Heart right ventricle (tissue), 16 donors: ENCODE results near the gene GH1. TPM values are rescaled to one million over a fixed set of nuclear protein-coding genes. Genes with fewer than 3 reads are reported as not detected.

Experiments
- ATAC-seq, 8 donors: fragments of 200-7000 bp; cut with Tn5 transposase; one replicate each; pipeline ENCODE4 v1.9.1; 2020; ENCODE audit warnings: mild to moderate bottlenecking in 8 of 8, moderate library complexity in 8 of 8, moderate number of reproducible peaks in 1 of 8
- DNase-seq, 2 donors: peaks; one replicate each; pipeline ENCODE4 v3.0.0-alpha.2; 2020
- H3K27ac ChIP-seq, 10 donors: fragments of 200-600 bp; sonication (generic) in 2 of 10; one replicate each; pipeline versions ENCODE4 v1.5.0 to v1.8.0; 2020 to 2022; ENCODE audit warnings: mild to moderate bottlenecking in 3 of 10
- H3K27me3 ChIP-seq, 7 donors: fragments of 200-600 bp; one replicate each; pipeline ENCODE4 v1.8.0; 2021 to 2022; ENCODE audit warnings: mild to moderate bottlenecking in 2 of 7
- H3K36me3 ChIP-seq, 9 donors: fragments of 200-600 bp; sonication (generic) in 1 of 9; one replicate each; pipeline versions ENCODE4 v1.5.0 to v1.8.0; 2020 to 2022; ENCODE audit warnings: mild to moderate bottlenecking in 2 of 9
- H3K4me1 ChIP-seq, 9 donors: fragments of 200-600 bp; sonication (generic) in 1 of 9; one replicate each; pipeline versions ENCODE4 v1.5.0 to v1.8.0; 2020 to 2022; ENCODE audit warnings: mild to moderate bottlenecking in 4 of 9
- H3K4me3 ChIP-seq, 10 donors: fragments of 200-600 bp; sonication (generic) in 2 of 10; one replicate each; pipeline versions ENCODE4 v1.5.0 to v1.8.0; 2020 to 2022; ENCODE audit warnings: mild to moderate bottlenecking in 7 of 10, moderate library complexity in 2 of 10
- H3K9me3 ChIP-seq, 11 donors: fragments of 200-600 bp in 10 of 11; sonication (generic) in 2 of 11; one replicate each; pipeline versions ENCODE4 v1.5.0 to v1.8.0; 2013 to 2022; ENCODE audit warnings: mild to moderate bottlenecking in 2 of 11, control low read depth in 1 of 11, moderate library complexity in 1 of 11
- CTCF ChIP-seq, 9 donors: fragments of 200-600 bp; sonication (generic) in 2 of 9; IDR thresholded peaks; one replicate each; pipeline versions ENCODE4 v1.5.0 to v1.8.0; 2021 to 2022; ENCODE audit warnings: antibody characterized with exemption in 9 of 9, mild to moderate bottlenecking in 5 of 9, moderate library complexity in 1 of 9
- WGBS, 2 donors: extraction: QIAGEN DNeasy Blood & Tissue Kit; methylation state at CpG; one replicate each; pipeline ENCODE4 v1.1.7; 2013; ENCODE audit warnings: inconsistent platforms in 1 of 2; 5-methylcytosine and 5-hydroxymethylcytosine counted together
- intact Hi-C, 10 donors: fragments of 100-400 bp; cut with DNase I; formaldehyde crosslinking; loops; one replicate each; pipeline versions ENCODE4 v1.11.1 to v1.14.2; 2022
- polyA plus RNA-seq, 2 donors: library from polyadenylated mRNA; stranded (reverse); fragments of 200-250 nt; gene quantifications; one replicate each; pipeline ENCODE4 v1.2.3, GENCODE V29; 2013
- total RNA-seq, 10 donors: library from RNA; stranded (reverse); fragmentation: NEBNext Ultra II Directional in 3 of 10; extraction: Animal tissue kit (Norgen Biotek cat#: 25700) in 3 of 10; gene quantifications; one replicate each; pipeline versions ENCODE4 v1.2.1 to v1.2.4, GENCODE V29; 2021 to 2023
- donor health status: Arrhythmogenic right ventricular cardiomyopathy.
- donor health status: ischemic (EF 13 %, LVEDD 7.1; RV severe dilation, severe dysfunction).
- donor health status: healthy with polysubstance abuse.
- donor health status: DM: no; HTN: yes; CAD: no.
- donor health status: DM: no; HTN: no; CAD: no.
- donor health status: ischemic (EF 25% LVEDD 6.9; RV normal size, moderate dysfunction).
- donor health status: ischemic (EF 25% LVEDD 5.7; RV mildly dilated, moderate dysfunction).
- donor health status: healthy.
- donor health status: DM: yes; HTN: yes; CAD: no.
- donor health status: Ischemic cardiomyopathy.
- donor health status: ischemic (EF 35%, LVEDD 5.7; RV mildly dilated, moderate dysfunction).
- donor health status: nonischemic (EF 11% LVEDD 7.7; RV severe dilation, severe dysfunction).
- donor health status: DM: yes; HTN: yes; CAD: no.
- donor health status: PGD.
- donor health status: ischemic (EF 29% LVEDD 5.4; RV normal size, mild dysfunction).
- donor health status: nonischemic (EF 23%, LVEDD 6.1; RV moderate dilation, normal function).

The GH1 gene
- total and polyA plus RNA-seq, 12 donors = not detected

- no peaks in the 10 kb centered on the region for H3K27me3 ChIP-seq
- H3K4me1 ChIP-seq = peaks cover 0 to 5% (median 0%) of the 10 kb centered on the region in 9 donors
- H3K27ac ChIP-seq = no peak overlapping the region
- TF ChIP-seq CTCF (IDR thresholded peaks at IDR 0.05) = no peak
- no peak for ATAC-seq
- intact Hi-C loops = no loop called here
- H3K9me3 ChIP-seq = no peaks in the 10 kb centered on the region
- no peaks in the 10 kb centered on the region for H3K36me3 ChIP-seq
- no peak for DNase-seq
- WGBS, 2 donors = 93% methylated on average over 9 of the region's 9 CpGs
- H3K4me3 ChIP-seq = no peak overlapping the region
These were observed 20.8 kb upstream of the GH1 start for GRCh38 chr17:63939401-63939800.

GRCh38 chr17:63937920-63938319 is 19.3 kb upstream of the GH1 start:
- intact Hi-C loops = no loop called here
- DNase-seq (no peak), ATAC-seq (no peak)
- WGBS, 2 donors = 87 to 88% methylated on average over 4 of the region's 4 CpGs
- no peak for TF ChIP-seq CTCF (IDR thresholded peaks at IDR 0.05)
- no peaks in the 10 kb centered on the region for H3K9me3 ChIP-seq
- peaks cover 0 to 5% (median 0%) of the 10 kb centered on the region in 9 donors for H3K4me1 ChIP-seq
- no peaks in the 10 kb centered on the region for H3K36me3 ChIP-seq
- no peak overlapping the region for H3K27ac ChIP-seq
- no peak overlapping the region for H3K4me3 ChIP-seq
- H3K27me3 ChIP-seq = peaks cover 0 to 2% (median 0%) of the 10 kb centered on the region in 7 donors

- Histone ChIP-seq H3K4me3 (no peak overlapping the region), H3K27ac (no peak overlapping the region), H3K9me3 (no peaks in the 10 kb centered on the region), H3K27me3 (peaks cover 0 to 2% (median 0%) of the 10 kb centered on the region in 7 donors), H3K36me3 (no peaks in the 10 kb centered on the region), H3K4me1 (peaks cover 0 to 8% (median 3%) of the 10 kb centered on the region in 9 donors)
- no peak for TF ChIP-seq CTCF (IDR thresholded peaks at IDR 0.05)
- intact Hi-C loops = no loop called here
- no peak for ATAC-seq
- no peak for DNase-seq
- WGBS, 2 donors = 79 to 89% methylated on average over 6 of the region's 6 CpGs
These were observed 18.7 kb upstream of the GH1 start for GRCh38 chr17:63937319-63937718.

GRCh38 chr17:63934183-63935112 is 15.8 kb upstream of the GH1 start:
- Histone ChIP-seq H3K4me3 (no peak overlapping the region), H3K4me1 (peaks cover 0 to 35% (median 24%) of the 10 kb centered on the region in 9 donors), H3K27me3 (peaks cover 0 to 2% (median 0%) of the 10 kb centered on the region in 7 donors), H3K27ac (no peak overlapping the region), H3K36me3 (peaks cover 0 to 3% (median 0%) of the 10 kb centered on the region in 9 donors), H3K9me3 (no peaks in the 10 kb centered on the region)
- TF ChIP-seq CTCF (IDR thresholded peaks at IDR 0.05) = no peak
- WGBS, 2 donors = 82 to 84% methylated on average over 21 of the region's 21 CpGs
- intact Hi-C loops = loop anchor here in 4 of 10 donors (5.0 kb wide), 2 partner anchors 48 to 53 kb away; no protein-coding TSS in a partner anchor
- no peak for ATAC-seq
- DNase-seq = no peak
